Measurements from ENCODE around the gene HCN2. TPM values are rescaled to one million over a fixed set of nuclear protein-coding genes. Genes with fewer than 3 reads are reported as not detected.
"Not testable (repeated sequence)": the region's sequence is repeated elsewhere in the genome, so short reads cannot be mapped to it uniquely, and the experiment has no call there.

Gene HCN2
- total RNA-seq, 1 donor from 2014 or later: 0.52 TPM

GRCh38 chr19:594265-594870 is 4.7 kb downstream of the HCN2 start:
- Mint-ChIP-seq H3K4me1 (ENCODE audit: low read depth) (no peaks in the 10 kb centered on the region), H3K36me3 (ENCODE audit: low read depth) (no peaks in the 10 kb centered on the region), H3K4me3 (ENCODE audit: low read depth) (no peak overlapping the region), H3K9me3 (no peaks in the 10 kb centered on the region), H3K27me3 (ENCODE audit: low read depth) (peaks cover 9% of the 10 kb centered on the region), H3K27ac (no peak overlapping the region)
- intact Hi-C loops (cut with micrococcal nuclease): no loop called here
- DNase-seq (ENCODE audit: low spot score): no peak

GRCh38 chr19:595326-596262 is 5.9 kb downstream of the HCN2 start:
- Mint-ChIP-seq H3K27ac (no peak overlapping the region), H3K27me3 (ENCODE audit: low read depth) (peaks cover 9% of the 10 kb centered on the region), H3K4me1 (ENCODE audit: low read depth) (no peaks in the 10 kb centered on the region), H3K9me3 (no peaks in the 10 kb centered on the region), H3K36me3 (ENCODE audit: low read depth) (no peaks in the 10 kb centered on the region), H3K4me3 (ENCODE audit: low read depth) (no peak overlapping the region)
- DNase-seq (ENCODE audit: low spot score): no peak
- intact Hi-C loops (cut with micrococcal nuclease): no loop called here

GRCh38 chr19:596263-596655 is 6.6 kb downstream of the HCN2 start:
- no peaks in the 10 kb centered on the region for H3K4me1 Mint-ChIP-seq (ENCODE audit: low read depth)
- H3K27ac Mint-ChIP-seq: no peak overlapping the region
- no peak for DNase-seq (ENCODE audit: low spot score)
- H3K9me3 Mint-ChIP-seq: no peaks in the 10 kb centered on the region
- H3K27me3 Mint-ChIP-seq (ENCODE audit: low read depth): peaks cover 6% of the 10 kb centered on the region
- no peaks in the 10 kb centered on the region for H3K36me3 Mint-ChIP-seq (ENCODE audit: low read depth)
- intact Hi-C loops (cut with micrococcal nuclease): no loop called here
- no peak overlapping the region for H3K4me3 Mint-ChIP-seq (ENCODE audit: low read depth)

- no peaks in the 10 kb centered on the region for H3K4me1 Mint-ChIP-seq (ENCODE audit: low read depth)
- H3K4me3 Mint-ChIP-seq (ENCODE audit: low read depth): no peak overlapping the region
- no peaks in the 10 kb centered on the region for H3K9me3 Mint-ChIP-seq
- H3K36me3 Mint-ChIP-seq (ENCODE audit: low read depth): no peaks in the 10 kb centered on the region
- no peak for DNase-seq (ENCODE audit: low spot score)
- intact Hi-C loops (cut with micrococcal nuclease): no loop called here
- H3K27ac Mint-ChIP-seq: no peak overlapping the region
- peaks cover 4% of the 10 kb centered on the region for H3K27me3 Mint-ChIP-seq (ENCODE audit: low read depth)
Observed at GRCh38 chr19:597406-598315, 8.0 kb downstream of the HCN2 start.

GRCh38 chr19:601310-601709 is 11.6 kb downstream of the HCN2 start:
- DNase-seq (ENCODE audit: low spot score): no peak
- Mint-ChIP-seq H3K36me3 (ENCODE audit: low read depth) (no peaks in the 10 kb centered on the region), H3K27ac (no peak overlapping the region)

GRCh38 chr19:601790-602189 is 12.1 kb downstream of the HCN2 start:
- Mint-ChIP-seq H3K4me1 (ENCODE audit: low read depth) (no peaks in the 10 kb centered on the region), H3K4me3 (ENCODE audit: low read depth) (no peak overlapping the region), H3K27me3 (ENCODE audit: low read depth) (no peaks in the 10 kb centered on the region), H3K36me3 (ENCODE audit: low read depth) (no peaks in the 10 kb centered on the region), H3K27ac (no peak overlapping the region), H3K9me3 (no peaks in the 10 kb centered on the region)
- DNase-seq (ENCODE audit: low spot score): no peak
- intact Hi-C loops (cut with micrococcal nuclease): no loop called here

More at GRCh38 chr19:601310-601709, 11.6 kb downstream of the HCN2 start:
- no peak overlapping the region for H3K4me3 Mint-ChIP-seq (ENCODE audit: low read depth)
- no peaks in the 10 kb centered on the region for H3K9me3 Mint-ChIP-seq
- no peaks in the 10 kb centered on the region for H3K27me3 Mint-ChIP-seq (ENCODE audit: low read depth)
- intact Hi-C loops (cut with micrococcal nuclease): no loop called here
- H3K4me1 Mint-ChIP-seq (ENCODE audit: low read depth): no peaks in the 10 kb centered on the region

- Mint-ChIP-seq H3K4me1 (ENCODE audit: low read depth) (no peaks in the 10 kb centered on the region), H3K9me3 (no peaks in the 10 kb centered on the region), H3K36me3 (ENCODE audit: low read depth) (no peaks in the 10 kb centered on the region), H3K4me3 (ENCODE audit: low read depth) (no peak overlapping the region), H3K27ac (no peak overlapping the region), H3K27me3 (ENCODE audit: low read depth) (no peaks in the 10 kb centered on the region)
- intact Hi-C loops (cut with micrococcal nuclease): no loop called here
- no peak for DNase-seq (ENCODE audit: low spot score)
Observed at GRCh38 chr19:602391-603301, 13.0 kb downstream of the HCN2 start.

GRCh38 chr19:603302-603639 is 13.6 kb downstream of the HCN2 start:
- H3K36me3 Mint-ChIP-seq (ENCODE audit: low read depth); H3K4me1 Mint-ChIP-seq (ENCODE audit: low read depth); H3K9me3 Mint-ChIP-seq; DNase-seq (ENCODE audit: low spot score); H3K27me3 Mint-ChIP-seq (ENCODE audit: low read depth); intact Hi-C loops (cut with micrococcal nuclease); H3K27ac Mint-ChIP-seq; H3K4me3 Mint-ChIP-seq (ENCODE audit: low read depth): not testable (repeated sequence)

GRCh38 chr19:603779-604178 is 14.1 kb downstream of the HCN2 start:
- DNase-seq (ENCODE audit: low spot score); H3K4me3 Mint-ChIP-seq (ENCODE audit: low read depth); H3K36me3 Mint-ChIP-seq (ENCODE audit: low read depth); H3K4me1 Mint-ChIP-seq (ENCODE audit: low read depth); H3K27ac Mint-ChIP-seq; H3K27me3 Mint-ChIP-seq (ENCODE audit: low read depth); intact Hi-C loops (cut with micrococcal nuclease); H3K9me3 Mint-ChIP-seq: not testable (repeated sequence)

- Mint-ChIP-seq H3K27ac (no peak overlapping the region), H3K27me3 (ENCODE audit: low read depth) (no peaks in the 10 kb centered on the region), H3K4me1 (ENCODE audit: low read depth) (no peaks in the 10 kb centered on the region), H3K9me3 (no peaks in the 10 kb centered on the region), H3K4me3 (ENCODE audit: low read depth) (no peak overlapping the region), H3K36me3 (ENCODE audit: low read depth) (no peaks in the 10 kb centered on the region)
- peak; percentile 48 for DNase-seq (ENCODE audit: low spot score)
- intact Hi-C loops (cut with micrococcal nuclease): no loop called here
Observed at GRCh38 chr19:604355-604754, 14.7 kb downstream of the HCN2 start.

GRCh38 chr19:605061-605971 is 15.6 kb downstream of the HCN2 start:
- H3K36me3 Mint-ChIP-seq (ENCODE audit: low read depth); H3K9me3 Mint-ChIP-seq; H3K4me1 Mint-ChIP-seq (ENCODE audit: low read depth); H3K27ac Mint-ChIP-seq; intact Hi-C loops (cut with micrococcal nuclease); H3K27me3 Mint-ChIP-seq (ENCODE audit: low read depth); H3K4me3 Mint-ChIP-seq (ENCODE audit: low read depth): not testable (repeated sequence)
- DNase-seq (ENCODE audit: low spot score): peak; percentile 43
